PC-9 (cell line): ENCODE data around the gene ARHGAP26.

Experiments used
- CTCF ChIP-seq: fragments of 200-600 bp; sonication (generic); conservative IDR thresholded peaks from 2 replicates; pipeline ENCODE4 v1.6.1; 2017; ENCODE audit warnings: mixed run types, antibody characterized with exemption, mild to moderate bottlenecking, moderate library complexity
- EZH2 ChIP-seq: fragments of 200-600 bp; sonication (generic); IDR thresholded peaks from 2 replicates; pipeline ENCODE4 v1.8.0; 2017; ENCODE audit warnings: antibody characterized with exemption, low read depth

- no peak for TF ChIP-seq CTCF
- TF ChIP-seq EZH2: no peak
These were observed 59.6 kb downstream of the ARHGAP26 start for GRCh38 chr5:142829801-142830220.
